Nephron progenitor cell (in vitro differentiated cells): ENCODE results near the gene SORL1.

ENCODE experiments used
- DNase-seq: peaks from one replicate; pipeline ENCODE4 v3.0.0; 2021
- H3K27ac Mint-ChIP-seq: 2 replicates; pipeline ENCODE4 v1.8.0; 2021; ENCODE audit warnings: mild to moderate bottlenecking, moderate library complexity, mixed read lengths
- H3K27me3 Mint-ChIP-seq: 2 replicates; pipeline ENCODE4 v1.8.0; 2021; ENCODE audit warnings: mild to moderate bottlenecking, low read depth, mixed read lengths; ENCODE audit not compliant: poor library complexity
- H3K36me3 Mint-ChIP-seq: 2 replicates; pipeline ENCODE4 v1.8.0; 2021; ENCODE audit warnings: low read depth, mixed read lengths
- H3K4me1 Mint-ChIP-seq: 2 replicates; pipeline ENCODE4 v1.8.0; 2021; ENCODE audit warnings: mixed read lengths
- H3K4me3 Mint-ChIP-seq: 2 replicates; pipeline ENCODE4 v1.8.0; 2021; ENCODE audit warnings: mild to moderate bottlenecking, moderate library complexity, mixed read lengths
- H3K9me3 Mint-ChIP-seq: 2 replicates; pipeline ENCODE4 v1.8.0; 2021; ENCODE audit warnings: mild to moderate bottlenecking, moderate library complexity, mixed read lengths
- CTCF ChIP-seq: fragments of 200-600 bp; sonication (generic); IDR thresholded peaks from 2 replicates; pipeline ENCODE4 v1.5.0; 2021; ENCODE audit warnings: antibody characterized with exemption

Gene SORL1

GRCh38 chr11:121595717-121596161, 143.6 kb downstream of the SORL1 start:
- Mint-ChIP-seq H3K9me3 (peaks cover 5% of the 10 kb centered on the region), H3K4me3 (no peak overlapping the region)
- no peak for DNase-seq

GRCh38 chr11:121596195-121597155, 144.4 kb downstream of the SORL1 start:
- H3K9me3 Mint-ChIP-seq = peaks cover 5% of the 10 kb centered on the region
- peaks cover 6% of the 10 kb centered on the region for H3K4me1 Mint-ChIP-seq
- H3K36me3 Mint-ChIP-seq = peaks cover 86% of the 10 kb centered on the region

More at GRCh38 chr11:121595717-121596161, 143.6 kb downstream of the SORL1 start:
- Mint-ChIP-seq H3K4me1 (peaks cover 6% of the 10 kb centered on the region), H3K27ac (no peak overlapping the region), H3K36me3 (peaks cover 85% of the 10 kb centered on the region), H3K27me3 (no peaks in the 10 kb centered on the region)
- no peak for TF ChIP-seq CTCF

DNA sequence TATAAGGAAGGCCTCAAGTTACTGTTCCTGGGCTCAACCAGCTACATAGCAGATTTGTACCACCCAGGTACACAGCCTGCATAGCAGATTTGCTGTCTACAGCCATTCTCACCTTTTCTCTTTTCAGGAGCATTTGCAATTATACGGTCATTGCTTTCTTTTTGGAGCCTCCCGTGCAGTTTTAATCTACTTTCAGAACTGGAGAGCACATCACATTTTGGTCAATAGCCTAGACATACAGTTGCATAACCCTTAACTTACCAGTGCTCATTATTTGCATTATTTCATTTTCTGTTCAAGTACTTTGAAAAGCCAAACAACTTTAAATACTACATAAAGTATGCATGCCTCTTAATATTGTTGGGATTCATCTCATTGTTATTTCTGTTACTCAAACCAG, 151.2 kb downstream of the SORL1 start:
- H3K4me3 Mint-ChIP-seq = no peak overlapping the region
- H3K36me3 Mint-ChIP-seq = peaks cover 85% of the 10 kb centered on the region
- peaks cover 5% of the 10 kb centered on the region for H3K9me3 Mint-ChIP-seq
- peaks cover 21% of the 10 kb centered on the region for H3K4me1 Mint-ChIP-seq
- no peak overlapping the region for H3K27ac Mint-ChIP-seq
- H3K27me3 Mint-ChIP-seq = no peaks in the 10 kb centered on the region
- TF ChIP-seq CTCF = no peak
- DNase-seq = no peak

More at GRCh38 chr11:121596195-121597155, 144.4 kb downstream of the SORL1 start:
- Mint-ChIP-seq H3K27ac (peak overlapping the region; percentile 64), H3K27me3 (no peaks in the 10 kb centered on the region), H3K4me3 (no peak overlapping the region)
- no peak for TF ChIP-seq CTCF
- DNase-seq = no peak

GRCh38 chr11:121604152-121604551, 152.0 kb downstream of the SORL1 start:
- no peak for TF ChIP-seq CTCF
- Mint-ChIP-seq H3K4me1 (peaks cover 21% of the 10 kb centered on the region), H3K4me3 (no peak overlapping the region), H3K27ac (no peak overlapping the region), H3K36me3 (peaks cover 88% of the 10 kb centered on the region), H3K9me3 (peaks cover 5% of the 10 kb centered on the region), H3K27me3 (no peaks in the 10 kb centered on the region)
- DNase-seq = no peak

GRCh38 chr11:121606354-121606753, 154.2 kb downstream of the SORL1 start:
- DNase-seq = no peak
- Mint-ChIP-seq H3K4me3 (no peak overlapping the region), H3K27me3 (peaks cover 3% of the 10 kb centered on the region), H3K4me1 (peaks cover 21% of the 10 kb centered on the region), H3K27ac (no peak overlapping the region), H3K36me3 (peaks cover 96% of the 10 kb centered on the region), H3K9me3 (peaks cover 5% of the 10 kb centered on the region)
- TF ChIP-seq CTCF = no peak
